Sigmoid colon (tissue), 7 donors: Measurements from ENCODE around the gene KDM5A. TPM values are rescaled to one million over a fixed set of nuclear protein-coding genes. Genes with fewer than 3 reads are reported as not detected.
"Not testable (repeated sequence)": the region's sequence is repeated elsewhere in the genome, so short reads cannot be mapped to it uniquely, and the experiment has no call there.

Source experiments
- DNase-seq: peaks from one replicate; pipeline ENCODE4 v3.0.0-alpha.2; 2019
- H3K27ac ChIP-seq, 4 donors: fragments of 200-600 bp; sonication (generic); one replicate each; pipeline ENCODE4 v1.5.1; 2016 to 2019; ENCODE audit warnings: mild to moderate bottlenecking in 1 of 4
- H3K27me3 ChIP-seq, 3 donors: fragments of 200-600 bp; sonication (generic); one replicate each; pipeline ENCODE4 v1.5.1; 2019; ENCODE audit warnings: mild to moderate bottlenecking in 1 of 3
- H3K36me3 ChIP-seq, 4 donors: fragments of 200-600 bp; sonication (generic); one replicate each; pipeline ENCODE4 v1.5.1; 2016 to 2019
- H3K4me1 ChIP-seq, 4 donors: fragments of 200-600 bp; sonication (generic); one replicate each; pipeline ENCODE4 v1.5.1; 2017 to 2019
- H3K4me3 ChIP-seq, 4 donors: fragments of 200-600 bp; sonication (generic); one replicate each; pipeline ENCODE4 v1.5.1; 2017 to 2019; ENCODE audit warnings: mild to moderate bottlenecking in 2 of 4, moderate library complexity in 1 of 4
- H3K9me3 ChIP-seq, 4 donors: fragments of 200-600 bp in 3 of 4; sonication (generic) in 3 of 4; one replicate each; pipeline versions ENCODE4 v1.5.1 to v1.6.1; 2013 to 2019
- CTCF ChIP-seq, 4 experiments: fragments of 450-650 bp in 3 of 4; fragments of 200-600 bp in 1 of 4; IDR thresholded peaks; one replicate each; pipeline ENCODE4 v1.5.1; 2016 to 2019; ENCODE audit warnings: antibody characterized with exemption in 4 of 4, mild to moderate bottlenecking in 3 of 4, moderate library complexity in 2 of 4
- EP300 ChIP-seq, 4 donors: sonication (generic); formaldehyde crosslinking; IDR thresholded peaks; one replicate each; pipeline ENCODE4 v1.6.1; 2017; ENCODE audit warnings: antibody characterized with exemption in 4 of 4
- POLR2A ChIP-seq, 2 donors: fragments of 450-650 bp; IDR thresholded peaks; one replicate each; pipeline ENCODE4 v1.6.1; 2016; ENCODE audit warnings: antibody characterized with exemption in 2 of 2, mild to moderate bottlenecking in 2 of 2, moderate library complexity in 2 of 2
- POLR2AphosphoS5 ChIP-seq, 4 donors: sonication (generic); formaldehyde crosslinking; IDR thresholded peaks; one replicate each; pipeline ENCODE4 v1.6.1; 2017; ENCODE audit warnings: antibody characterized with exemption in 4 of 4
- WGBS, 2 donors: extraction: QIAGEN DNeasy Blood & Tissue Kit; methylation state at CpG; one replicate each; pipeline ENCODE4 v1.1.7; 2013; 5-methylcytosine and 5-hydroxymethylcytosine counted together
- intact Hi-C: fragments of 100-400 bp; cut with DNase I; formaldehyde crosslinking; loops from one replicate; pipeline ENCODE4 v1.15.1; 2023
- polyA plus RNA-seq, 3 donors: library from polyadenylated mRNA; stranded (reverse); fragments of 200-250 nt; gene quantifications; one replicate each; pipeline ENCODE4 v1.2.3, GENCODE V29; 2013
- total RNA-seq, 4 donors: library from RNA; depleted of rRNA; stranded (reverse); fragments of >200 nt; gene quantifications; one replicate each; pipeline ENCODE4 v1.1.0, GENCODE V29; 2016
- donor health status: healthy with polysubstance abuse.
- donor health status: Bipolar disorder and iron deficiency.
- donor health status: healthy.

KDM5A gene
- total and polyA plus RNA-seq, 7 donors, result 5.4 to 65.6 (median 34.2) TPM

- no peak for DNase-seq
- TF ChIP-seq CTCF (IDR thresholded peaks at IDR 0.05), result no peak
- H3K27me3 ChIP-seq, result no peaks in the 10 kb centered on the region
- H3K36me3 ChIP-seq, result no peaks in the 10 kb centered on the region
- no peaks in the 10 kb centered on the region for H3K4me1 ChIP-seq
- H3K9me3 ChIP-seq, result peaks cover 0 to 3% (median 0%) of the 10 kb centered on the region in 4 donors
- no peak overlapping the region for H3K4me3 ChIP-seq
- intact Hi-C loops, result no loop called here
- no peak overlapping the region for H3K27ac ChIP-seq
- 66 to 84% methylated on average over 13 of the region's 13 CpGs for WGBS, 2 donors
Measured at GRCh38 chr12:237026-237815, 151.9 kb downstream of the KDM5A start.

GRCh38 chr12:236445-236844, 152.7 kb downstream of the KDM5A start:
- H3K36me3 ChIP-seq, result no peaks in the 10 kb centered on the region
- H3K4me3 ChIP-seq, result no peak overlapping the region
- WGBS, 2 donors, result 70 to 90% methylated on average over 3 of the region's 3 CpGs
- no peaks in the 10 kb centered on the region for H3K27me3 ChIP-seq
- H3K27ac ChIP-seq, result no peak overlapping the region
- H3K9me3 ChIP-seq, result peaks cover 0 to 3% (median 0%) of the 10 kb centered on the region in 4 donors
- no peaks in the 10 kb centered on the region for H3K4me1 ChIP-seq
- DNase-seq, result no peak
- TF ChIP-seq POLR2A (IDR thresholded peaks at IDR 0.05), result no peak
- TF ChIP-seq CTCF (IDR thresholded peaks at IDR 0.05), result no peak
- no peak for TF ChIP-seq POLR2AphosphoS5 (IDR thresholded peaks at IDR 0.05)
- no peak for TF ChIP-seq EP300 (IDR thresholded peaks at IDR 0.05)
- intact Hi-C loops, result no loop called here

GRCh38 chr12:235967-236366, 153.2 kb downstream of the KDM5A start:
- H3K27me3 ChIP-seq, H3K27ac ChIP-seq, H3K4me3 ChIP-seq, H3K9me3 ChIP-seq, intact Hi-C loops, H3K36me3 ChIP-seq, DNase-seq, H3K4me1 ChIP-seq: not testable (repeated sequence)
- WGBS, 2 donors, result 86 to 90% methylated on average over 4 of the region's 4 CpGs

GRCh38 chr12:234891-235415, 154.2 kb downstream of the KDM5A start:
- WGBS, 2 donors, result 94 to 95% methylated on average over 10 of the region's 10 CpGs
- intact Hi-C loops, result no loop called here
- Histone ChIP-seq H3K4me3 (no peak overlapping the region), H3K36me3 (no peaks in the 10 kb centered on the region), H3K4me1 (no peaks in the 10 kb centered on the region), H3K27ac (no peak overlapping the region), H3K27me3 (no peaks in the 10 kb centered on the region), H3K9me3 (peaks cover 0 to 3% (median 0%) of the 10 kb centered on the region in 4 donors)
- no peak for DNase-seq
- TF ChIP-seq POLR2AphosphoS5 (IDR thresholded peaks at IDR 0.05) (no peak), EP300 (IDR thresholded peaks at IDR 0.05) (no peak), POLR2A (IDR thresholded peaks at IDR 0.05) (no peak), CTCF (IDR thresholded peaks at IDR 0.05) (no peak)

- no peaks in the 10 kb centered on the region for H3K27me3 ChIP-seq
- no peaks in the 10 kb centered on the region for H3K4me1 ChIP-seq
- no peak for TF ChIP-seq EP300 (IDR thresholded peaks at IDR 0.05)
- H3K36me3 ChIP-seq, result no peaks in the 10 kb centered on the region
- intact Hi-C loops, result no loop called here
- H3K4me3 ChIP-seq, result no peak overlapping the region
- H3K27ac ChIP-seq, result no peak overlapping the region
- 77 to 79% methylated on average over 7 of the region's 7 CpGs for WGBS, 2 donors
- DNase-seq, result no peak
- H3K9me3 ChIP-seq, result peaks cover 0 to 3% (median 0%) of the 10 kb centered on the region in 4 donors
Measured at GRCh38 chr12:234019-234418, 155.1 kb downstream of the KDM5A start.

- H3K36me3 ChIP-seq, result no peaks in the 10 kb centered on the region
- intact Hi-C loops, result no loop called here
- H3K27ac ChIP-seq, result no peak overlapping the region
- no peaks in the 10 kb centered on the region for H3K27me3 ChIP-seq
- H3K4me1 ChIP-seq, result no peaks in the 10 kb centered on the region
- peaks cover 0 to 3% (median 0%) of the 10 kb centered on the region in 4 donors for H3K9me3 ChIP-seq
- TF ChIP-seq POLR2A (IDR thresholded peaks at IDR 0.05) (no peak), CTCF (IDR thresholded peaks at IDR 0.05) (no peak), POLR2AphosphoS5 (IDR thresholded peaks at IDR 0.05) (no peak), EP300 (IDR thresholded peaks at IDR 0.05) (no peak)
- WGBS, 2 donors, result 73 to 92% methylated on average over 3 of the region's 3 CpGs
- no peak for DNase-seq
- no peak overlapping the region for H3K4me3 ChIP-seq
Measured at GRCh38 chr12:233615-233968, 155.5 kb downstream of the KDM5A start.
